ENCODE measurements around the gene PYDC1.

PYDC1 gene

DNA sequence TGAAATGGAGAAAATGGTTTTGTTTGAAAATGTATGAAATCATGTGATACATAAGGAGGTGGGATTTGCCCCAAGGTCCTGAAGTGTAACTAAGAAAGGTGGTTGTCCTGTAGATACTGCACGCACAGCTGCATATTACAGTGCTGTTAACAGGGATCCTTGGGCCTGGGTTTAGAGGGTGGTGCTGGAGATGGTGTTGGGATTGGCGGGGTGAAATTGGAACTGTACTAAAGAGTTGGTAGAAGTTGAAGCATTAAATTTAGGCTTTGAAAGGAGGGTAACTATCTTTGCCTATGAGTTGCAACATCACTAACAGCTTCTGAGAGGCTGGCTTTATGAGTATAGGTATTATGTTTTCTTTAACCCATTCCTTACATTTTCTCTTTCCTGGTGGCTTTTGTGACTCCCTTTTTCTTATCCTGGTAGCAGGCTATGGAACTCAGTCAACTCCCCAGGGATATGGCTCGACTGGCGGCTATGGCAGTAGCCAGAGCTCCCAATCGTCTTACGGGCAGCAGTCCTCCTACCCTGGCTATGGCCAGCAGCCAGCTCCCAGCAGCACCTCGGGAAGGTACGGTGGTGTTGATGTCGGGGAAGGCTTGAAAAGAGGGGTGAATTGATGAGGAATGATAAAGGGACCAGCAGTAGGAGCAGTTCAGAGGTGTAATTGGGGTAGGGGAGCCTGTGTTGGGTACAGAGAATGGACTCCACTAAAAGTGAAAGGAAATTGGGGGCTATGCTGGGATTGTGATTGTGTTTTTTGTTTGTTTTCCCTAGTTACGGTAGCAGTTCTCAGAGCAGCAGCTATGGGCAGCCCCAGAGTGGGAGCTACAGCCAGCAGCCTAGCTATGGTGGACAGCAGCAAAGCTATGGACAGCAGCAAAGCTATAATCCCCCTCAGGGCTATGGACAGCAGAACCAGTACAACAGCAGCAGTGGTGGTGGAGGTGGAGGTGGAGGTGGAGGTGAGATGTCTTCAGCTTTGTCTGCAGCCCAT is 33.2 kb downstream of the PYDC1 start:
- TF ChIP-seq EZH2phosphoT487 (IDR thresholded peaks at IDR 0.05; ENCODE audit: low read depth) (no peak), CTCF (IDR thresholded peaks at IDR 0.05; ENCODE audit: low read depth, low read length) (no peak)
- Histone ChIP-seq H3K27ac (ENCODE audit: low read length) (no peak overlapping the region), H3K4me3 (ENCODE audit: low read length) (no peak overlapping the region), H2AFZ (ENCODE audit: low read depth, low read length) (no peak overlapping the region), H4K20me1 (ENCODE audit: insufficient read depth, low read length) (peaks cover 82% of the 10 kb centered on the region), H3K36me3 (replicated peaks; ENCODE audit: low read depth, low read length) (peaks cover 78% of the 10 kb centered on the region), H3K4me1 (ENCODE audit: low read length) (peaks cover 14% of the 10 kb centered on the region), H3K4me2 (ENCODE audit: low read length) (0 out of 2 replicates have a peak overlapping the region, but pooled peaks have one; percentile 98), H3K9me3 (ENCODE audit: insufficient read depth, low read length) (no peaks in the 10 kb centered on the region), H3K27me3 (ENCODE audit: low read depth, low read length) (no peaks in the 10 kb centered on the region), H3K79me2 (ENCODE audit: low read length) (peaks cover 96% of the 10 kb centered on the region), H3K9ac (ENCODE audit: low read length) (no peak overlapping the region)

- Histone ChIP-seq H3K9me3 (ENCODE audit: insufficient read depth, low read length) (no peaks in the 10 kb centered on the region), H3K4me3 (ENCODE audit: low read length) (peak overlapping the region; percentile 84), H3K4me1 (ENCODE audit: low read length) (peaks cover 28% of the 10 kb centered on the region), H3K27me3 (ENCODE audit: low read depth, low read length) (no peaks in the 10 kb centered on the region), H3K27ac (ENCODE audit: low read length) (no peak overlapping the region), H3K4me2 (ENCODE audit: low read length) (peak overlapping the region; percentile 98), H3K9ac (ENCODE audit: low read length) (peak overlapping the region; percentile 33), H3K36me3 (replicated peaks; ENCODE audit: low read depth, low read length) (peaks cover 65% of the 10 kb centered on the region), H2AFZ (ENCODE audit: low read depth, low read length) (no peak overlapping the region), H3K79me2 (ENCODE audit: low read length) (peaks cover 92% of the 10 kb centered on the region), H4K20me1 (ENCODE audit: insufficient read depth, low read length) (peaks cover 68% of the 10 kb centered on the region)
- no peak for TF ChIP-seq CTCF (IDR thresholded peaks at IDR 0.05; ENCODE audit: low read depth, low read length)
- TF ChIP-seq EZH2phosphoT487 (IDR thresholded peaks at IDR 0.05; ENCODE audit: low read depth): no peak
These were observed 34.5 kb downstream of the PYDC1 start for GRCh38 chr16:31182391-31182790.

DNA sequence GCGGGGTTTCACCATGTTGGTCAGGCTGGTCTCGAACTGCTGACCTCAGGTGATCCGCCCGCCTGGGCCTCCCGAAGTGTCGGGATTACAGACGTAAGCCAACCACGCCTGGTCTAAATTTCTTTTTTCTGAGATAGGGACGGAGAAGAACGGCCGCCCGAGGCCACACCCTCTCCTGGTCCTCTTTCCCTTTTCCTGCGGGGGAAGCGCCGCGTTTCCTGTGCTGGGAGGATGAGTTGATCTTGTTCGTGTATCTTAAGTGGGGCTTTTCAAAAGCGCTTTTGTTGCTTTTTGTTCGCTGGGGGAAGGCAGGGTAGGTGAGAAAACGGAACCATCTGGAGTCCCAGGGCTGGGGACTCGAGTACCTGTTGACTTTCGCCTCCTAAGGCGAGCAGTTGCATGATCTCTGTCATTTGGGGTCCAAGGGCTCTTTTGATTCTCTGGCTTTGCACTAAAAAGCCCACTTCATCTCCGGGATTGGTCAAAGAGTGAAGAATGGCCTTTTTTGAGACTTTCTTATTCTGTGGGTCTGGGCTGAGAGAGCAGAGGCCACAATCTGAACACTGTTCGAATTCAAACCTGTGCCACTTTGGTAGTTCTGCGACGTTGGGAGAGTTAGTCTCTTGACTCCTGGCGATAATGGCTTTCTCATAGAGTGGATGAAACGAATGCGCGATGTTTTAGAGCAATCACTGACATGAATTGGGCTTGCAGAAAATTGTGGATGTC is 35.7 kb downstream of the PYDC1 start:
- Histone ChIP-seq H3K27ac (ENCODE audit: low read length) (peak overlapping the region; percentile 97), H3K27me3 (ENCODE audit: low read depth, low read length) (no peaks in the 10 kb centered on the region), H3K9me3 (ENCODE audit: insufficient read depth, low read length) (no peaks in the 10 kb centered on the region), H3K9ac (ENCODE audit: low read length) (peak overlapping the region; percentile 96), H4K20me1 (ENCODE audit: insufficient read depth, low read length) (peaks cover 57% of the 10 kb centered on the region), H2AFZ (ENCODE audit: low read depth, low read length) (no peak overlapping the region), H3K4me1 (ENCODE audit: low read length) (peaks cover 34% of the 10 kb centered on the region), H3K4me2 (ENCODE audit: low read length) (peak overlapping the region; percentile 98), H3K4me3 (ENCODE audit: low read length) (peak overlapping the region; percentile 84), H3K79me2 (ENCODE audit: low read length) (peaks cover 81% of the 10 kb centered on the region), H3K36me3 (replicated peaks; ENCODE audit: low read depth, low read length) (peaks cover 54% of the 10 kb centered on the region)
- TF ChIP-seq CTCF (IDR thresholded peaks at IDR 0.05; ENCODE audit: low read depth, low read length): no peak
- TF ChIP-seq EZH2phosphoT487 (IDR thresholded peaks at IDR 0.05; ENCODE audit: low read depth): no peak
